ENCODE results near the gene KLF11. TPM values are rescaled to one million over a fixed set of nuclear protein-coding genes. Genes with fewer than 3 reads are reported as not detected.

Gene KLF11
- total and polyA plus RNA-seq, 2 donors (not counting 3 experiments of a cell fraction or from before 2014, with no cell fraction given): 10.5 to 11.3 TPM

DNA sequence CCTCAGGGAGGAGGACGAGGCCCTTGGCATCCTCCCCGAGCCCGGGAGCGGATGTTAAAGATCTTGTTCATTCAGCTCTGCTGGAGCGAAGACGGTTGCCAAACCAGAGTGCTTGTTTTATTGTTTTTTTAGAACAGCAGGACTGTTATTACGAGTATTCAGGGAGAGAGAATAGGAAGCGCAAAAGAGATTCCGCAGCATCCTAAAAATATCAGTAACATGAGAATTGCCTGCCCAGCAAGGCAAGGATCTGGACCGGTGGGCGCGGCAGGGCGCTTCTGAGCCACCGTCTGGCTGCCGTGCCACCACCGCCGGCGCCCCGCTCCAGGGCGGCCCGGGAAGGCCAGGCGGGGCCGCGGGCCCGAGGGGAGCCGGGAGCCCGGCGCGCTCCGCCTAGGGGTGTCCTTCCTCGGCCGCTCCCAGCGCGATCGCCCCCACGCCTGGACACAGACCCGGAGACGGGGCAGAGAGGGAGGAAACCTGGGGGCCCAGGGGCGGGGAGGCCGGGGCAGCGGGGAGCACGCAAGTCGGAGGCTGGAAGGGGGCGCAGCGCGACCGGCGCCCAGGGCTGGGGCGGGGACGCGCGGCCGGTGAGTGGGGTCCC, 36.0 kb downstream of the KLF11 start:
- Histone ChIP-seq H4K20me1 (replicated peaks; ENCODE audit: control insufficient read depth, extremely low read depth, insufficient read depth, low read length) (no peaks in the 10 kb centered on the region), H3K9me3 (replicated peaks; ENCODE audit: control insufficient read depth, insufficient read depth, low read length) (no peaks in the 10 kb centered on the region), H3K36me3 (ENCODE audit: control insufficient read depth in 2 of 2, extremely low read depth in 1 of 2, insufficient read depth in 2 of 2, low read length in 2 of 2) (no peaks in the 10 kb centered on the region), H3K9me1 (replicated peaks; ENCODE audit: control insufficient read depth, extremely low read depth, insufficient read depth, low read length) (no peaks in the 10 kb centered on the region), H3K9ac (replicated peaks; ENCODE audit: extremely low read depth, insufficient read depth, low read length) (no peak overlapping the region), H2AFZ (ENCODE audit: low read depth, low read length) (peak overlapping the region; percentile 17), H3K4me2 (ENCODE audit: insufficient read depth, low read length) (no peak overlapping the region), H3K27me3 (ENCODE audit: control insufficient read depth in 2 of 2, insufficient read depth in 2 of 2, low read length in 2 of 2) (peaks cover 47 to 59% of the 10 kb centered on the region in 2 experiments), H3K4me3 (replicated peaks in 1 of 3; ENCODE audit: insufficient read depth in 1 of 3, low read depth in 1 of 3, low read length in 3 of 3) (peak overlapping the region in 1 of 3 experiments; percentile 36), H3K79me2 (ENCODE audit: control insufficient read depth, insufficient read depth, low read length) (no peaks in the 10 kb centered on the region), H3K27ac (ENCODE audit: insufficient read depth, low read depth, low read length) (no peak overlapping the region), H3K4me1 (ENCODE audit: control insufficient read depth, extremely low read depth, insufficient read depth, low read length) (no peaks in the 10 kb centered on the region)
- no peak for FAIRE-seq
- no peak for DNase-seq (ENCODE audit: low read depth, low spot score)
- intact Hi-C loops (cut with micrococcal nuclease): no loop called here
- dilution Hi-C loops (cut with MboI; ENCODE audit: extremely low pct_ligation_motif_present, low sequenced_read_pairs): no loop called here
- TF ChIP-seq MYC (IDR thresholded peaks at IDR 0.05; ENCODE audit: low read depth, low read length) (no peak), POLR2AphosphoS5 (IDR thresholded peaks at IDR 0.05; ENCODE audit: insufficient read depth, low read depth, low read length) (no peak), JUN (IDR thresholded peaks at IDR 0.05; ENCODE audit: borderline replicate concordance, insufficient read depth, insufficient read length, low read depth) (no peak), EZH2 (IDR thresholded peaks at IDR 0.05; ENCODE audit: borderline replicate concordance, low read depth, low read length, severe bottlenecking) (peak; percentile 47)
- POLR2A ChIA-PET: no interaction called here
- no TSS peak for BruUV-seq (replicated peaks)
- CTCF ChIA-PET: interaction anchor here (0.6 to 3.8 kb wide), 11 partner anchors 8 to 356 kb away, joined by 3 to 47 read pairs (median 4); no protein-coding TSS in a partner anchor

DNA sequence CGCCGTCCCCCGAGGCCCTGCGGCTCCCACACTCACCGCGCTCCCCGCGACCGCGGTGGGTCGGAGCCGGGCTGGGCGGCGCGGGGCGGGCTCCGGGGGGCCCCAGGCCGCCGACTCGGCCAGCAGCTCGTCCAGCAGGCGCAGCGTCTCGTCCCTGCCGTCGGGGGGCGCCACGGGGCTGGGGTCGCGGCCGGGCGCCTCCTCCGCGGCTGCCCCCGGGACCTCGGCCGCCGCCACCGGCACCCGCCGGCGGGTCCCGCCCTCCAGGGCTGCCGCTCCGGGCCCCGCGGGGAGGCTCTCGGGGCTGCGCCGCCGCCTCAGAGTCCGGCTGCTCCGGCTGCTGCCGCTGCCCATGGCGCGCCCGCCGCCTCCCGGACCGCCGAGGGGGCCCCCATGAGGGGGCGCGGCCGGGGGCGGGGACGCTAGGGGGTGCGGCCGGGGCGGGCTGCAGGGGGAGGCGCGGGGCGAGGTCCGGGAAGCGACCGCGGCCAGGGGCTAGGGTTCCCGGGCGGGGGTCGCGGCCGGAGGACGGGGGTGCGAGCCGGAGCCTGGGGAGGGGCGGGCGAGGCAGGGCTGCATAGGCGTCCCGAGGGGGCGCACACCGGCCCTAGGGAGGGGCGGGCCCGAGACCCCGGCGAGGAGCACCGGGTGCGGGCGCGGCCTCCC, 36.7 kb downstream of the KLF11 start, which contains the start of gene CYS1:
Gene CYS1, minus strand, starts transcription at position 542 of the 666 bp plus-strand sequence. Its CDS starts 188 bp downstream, at position 354.
- Histone ChIP-seq H3K9ac (replicated peaks; ENCODE audit: extremely low read depth, insufficient read depth, low read length) (no peak within 1 kb of the TSS), H3K36me3 (ENCODE audit: control insufficient read depth in 2 of 2, extremely low read depth in 1 of 2, insufficient read depth in 2 of 2, low read length in 2 of 2) (no peaks in the 10 kb centered on the region), H3K4me1 (ENCODE audit: control insufficient read depth, extremely low read depth, insufficient read depth, low read length) (no peaks in the 10 kb centered on the region), H4K20me1 (replicated peaks; ENCODE audit: control insufficient read depth, extremely low read depth, insufficient read depth, low read length) (no peaks in the 10 kb centered on the region), H2AFZ (ENCODE audit: low read depth, low read length) (peak within 1 kb of the TSS; percentile 17), H3K9me3 (replicated peaks; ENCODE audit: control insufficient read depth, insufficient read depth, low read length) (no peaks in the 10 kb centered on the region), H3K27me3 (ENCODE audit: control insufficient read depth in 2 of 2, insufficient read depth in 2 of 2, low read length in 2 of 2) (peaks cover 50 to 62% of the 10 kb centered on the region in 2 experiments), H3K4me3 (replicated peaks in 1 of 3; ENCODE audit: insufficient read depth in 1 of 3, low read depth in 1 of 3, low read length in 3 of 3) (peak within 1 kb of the TSS in 1 of 3 experiments; percentile 36), H3K27ac (ENCODE audit: insufficient read depth, low read depth, low read length) (no peak within 1 kb of the TSS), H3K9me1 (replicated peaks; ENCODE audit: control insufficient read depth, extremely low read depth, insufficient read depth, low read length) (no peaks in the 10 kb centered on the region), H3K4me2 (ENCODE audit: insufficient read depth, low read length) (no peak within 1 kb of the TSS), H3K79me2 (ENCODE audit: control insufficient read depth, insufficient read depth, low read length) (no peaks in the 10 kb centered on the region)
- CTCF ChIA-PET: interaction anchor here (0.6 to 3.8 kb wide), 9 partner anchors 8 to 355 kb away, joined by 3 to 47 read pairs (median 4); no protein-coding TSS in a partner anchor
- dilution Hi-C loops (cut with MboI; ENCODE audit: extremely low pct_ligation_motif_present, low sequenced_read_pairs): no loop called here
- BruUV-seq (replicated peaks): no TSS peak
- intact Hi-C loops (cut with micrococcal nuclease): no loop called here
- no peak for FAIRE-seq
- DNase-seq (ENCODE audit: low read depth, low spot score): no peak
- POLR2A ChIA-PET: no interaction called here
- TF ChIP-seq, protein P1, sequence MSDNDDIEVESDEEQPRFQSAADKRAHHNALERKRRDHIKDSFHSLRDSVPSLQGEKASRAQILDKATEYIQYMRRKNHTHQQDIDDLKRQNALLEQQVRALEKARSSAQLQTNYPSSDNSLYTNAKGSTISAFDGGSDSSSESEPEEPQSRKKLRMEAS (IDR thresholded peaks at IDR 0.05; ENCODE audit: insufficient read depth, insufficient read length): no peak
- no peak for TF ChIP-seq POLR2AphosphoS5 (IDR thresholded peaks at IDR 0.05; ENCODE audit: insufficient read depth, low read depth, low read length)
- TF ChIP-seq EZH2 (IDR thresholded peaks at IDR 0.05; ENCODE audit: borderline replicate concordance, low read depth, low read length, severe bottlenecking): no peak
- TF ChIP-seq GATA2 (IDR thresholded peaks at IDR 0.05; ENCODE audit: insufficient read depth, insufficient read length, low read depth, low read length): no peak
- TF ChIP-seq, protein P2, sequence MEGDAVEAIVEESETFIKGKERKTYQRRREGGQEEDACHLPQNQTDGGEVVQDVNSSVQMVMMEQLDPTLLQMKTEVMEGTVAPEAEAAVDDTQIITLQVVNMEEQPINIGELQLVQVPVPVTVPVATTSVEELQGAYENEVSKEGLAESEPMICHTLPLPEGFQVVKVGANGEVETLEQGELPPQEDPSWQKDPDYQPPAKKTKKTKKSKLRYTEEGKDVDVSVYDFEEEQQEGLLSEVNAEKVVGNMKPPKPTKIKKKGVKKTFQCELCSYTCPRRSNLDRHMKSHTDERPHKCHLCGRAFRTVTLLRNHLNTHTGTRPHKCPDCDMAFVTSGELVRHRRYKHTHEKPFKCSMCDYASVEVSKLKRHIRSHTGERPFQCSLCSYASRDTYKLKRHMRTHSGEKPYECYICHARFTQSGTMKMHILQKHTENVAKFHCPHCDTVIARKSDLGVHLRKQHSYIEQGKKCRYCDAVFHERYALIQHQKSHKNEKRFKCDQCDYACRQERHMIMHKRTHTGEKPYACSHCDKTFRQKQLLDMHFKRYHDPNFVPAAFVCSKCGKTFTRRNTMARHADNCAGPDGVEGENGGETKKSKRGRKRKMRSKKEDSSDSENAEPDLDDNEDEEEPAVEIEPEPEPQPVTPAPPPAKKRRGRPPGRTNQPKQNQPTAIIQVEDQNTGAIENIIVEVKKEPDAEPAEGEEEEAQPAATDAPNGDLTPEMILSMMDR (IDR thresholded peaks at IDR 0.05; ENCODE audit: extremely low read depth in 1 of 2, insufficient read depth in 1 of 2, low read depth in 1 of 2, low read length in 2 of 2): no peak
- no peak for TF ChIP-seq FOS (IDR thresholded peaks at IDR 0.05; ENCODE audit: borderline replicate concordance, insufficient read depth, low read length)
- TF ChIP-seq JUN (IDR thresholded peaks at IDR 0.05; ENCODE audit: borderline replicate concordance, insufficient read depth, insufficient read length, low read depth): no peak
- no peak for TF ChIP-seq MYC (IDR thresholded peaks at IDR 0.05; ENCODE audit: low read depth, low read length)
- TF ChIP-seq POLR2A (IDR thresholded peaks at IDR 0.05; ENCODE audit: low read depth, low read length): no peak

Data from endothelial cell of umbilical vein (primary cell).